Adrenal gland (tissue), 5 donors: Measurements from ENCODE around the gene GNB5.
A peak's percentile ranks its signal among the peaks of the same experiment; 100 is the strongest.

Experiments used
- CTCF ChIP-seq, 6 experiments: fragments of 450-650 bp in 4 of 6; fragments of 200-600 bp in 2 of 6; sonication (generic) in 1 of 6; IDR thresholded peaks; 1 replicate in 5 of 6; 2 replicates in 1 of 6; pipeline versions ENCODE4 v1.5.1 to v1.8.0; 2016 to 2021; ENCODE audit warnings: antibody characterized with exemption in 6 of 6, mild to moderate bottlenecking in 2 of 6, moderate library complexity in 1 of 6
- POLR2A ChIP-seq, 2 donors: fragments of 450-650 bp; IDR thresholded peaks; one replicate each; pipeline ENCODE4 v1.6.1; 2017; ENCODE audit warnings: antibody characterized with exemption in 2 of 2, mild to moderate bottlenecking in 2 of 2, moderate library complexity in 1 of 2
- donor health status: DM: no; HTN: no; CAD: no.

- TF ChIP-seq POLR2A (IDR thresholded peaks at IDR 0.05) (no peak), CTCF (IDR thresholded peaks at IDR 0.05) (peak; percentile 47 to 83 (median 78))
Measured at GRCh38 chr15:52078876-52079700, 112.1 kb downstream of the GNB5 start.
